Measurements from ENCODE around the gene NAA40. TPM values are rescaled to one million over a fixed set of nuclear protein-coding genes. Genes with fewer than 3 reads are reported as not detected.

NAA40 gene
- total RNA-seq, 1 experiment from 2014 or later = 20.0 TPM

Small RNA genes lying within 50 kb of the gene (small RNA-seq; reads per million reads assigned to genes)
- gene RNU6-45P = not detected

Other genes with a start within 250 kb of the NAA40 start
- 22.1 and 35.2 TPM in 2 replicates for gene ZFTA, start 170.2 kb upstream of the NAA40 start, total RNA-seq (2014; rRNA removed; shearing (Covaris generic))
- gene SPINDOC, start 125.5 kb upstream of the NAA40 start, total RNA-seq (2014; rRNA removed; shearing (Covaris generic)) = 37.6 and 44.9 TPM in 2 replicates
- gene MARK2, start 99.9 kb upstream of the NAA40 start, total RNA-seq (2014; rRNA removed; shearing (Covaris generic)) = 75.6 and 96.1 TPM in 2 replicates
- 0.37 and 2.0 TPM in 2 replicates for gene RCOR2, start 21.8 kb upstream of the NAA40 start, total RNA-seq (2014; rRNA removed; shearing (Covaris generic))
- gene COX8A, start 35.6 kb downstream of the NAA40 start, total RNA-seq (2014; rRNA removed; shearing (Covaris generic)) = 1,404 and 1,625 TPM in 2 replicates
- 131 and 140 TPM in 2 replicates for gene OTUB1, start 47.4 kb downstream of the NAA40 start, total RNA-seq (2014; rRNA removed; shearing (Covaris generic))
- 0.15 TPM in 1 of 2 replicates, not detected in the other for gene FLRT1, start 96.9 kb downstream of the NAA40 start, total RNA-seq (2014; rRNA removed; shearing (Covaris generic))
- 184 and 226 TPM in 2 replicates for gene MACROD1, start 227.1 kb downstream of the NAA40 start, total RNA-seq (2014; rRNA removed; shearing (Covaris generic))
- gene STIP1, start 247.2 kb downstream of the NAA40 start, total RNA-seq (2014; rRNA removed; shearing (Covaris generic)) = 342 and 388 TPM in 2 replicates

Measured in HT-29 (cell line).